WTC11 (cell line): Measurements from ENCODE around the gene FREM2.

Source experiments
- AFF4 ChIP-seq: sonication (generic); formaldehyde crosslinking; IDR thresholded peaks from 2 replicates; pipeline ENCODE4 v1.8.1; 2023; ENCODE audit warnings: mild to moderate bottlenecking, missing genetic modification reagents, borderline replicate concordance
- CTCF ChIP-seq: fragments of 200-600 bp; IDR thresholded peaks from 2 replicates; pipeline ENCODE4 v1.8.0; 2022; ENCODE audit warnings: antibody characterized with exemption
- FOXP1 ChIP-seq: sonication (generic); formaldehyde crosslinking; IDR thresholded peaks from 2 replicates; pipeline ENCODE4 v1.8.0; 2022; ENCODE audit warnings: missing genetic modification reagents, mild to moderate bottlenecking, moderate library complexity, borderline replicate concordance
- KAT7 ChIP-seq: sonication (generic); formaldehyde crosslinking; IDR thresholded peaks from 2 replicates; pipeline ENCODE4 v1.8.1; 2023; ENCODE audit warnings: missing genetic modification reagents, mild to moderate bottlenecking, borderline replicate concordance
- MAX ChIP-seq: sonication (generic); formaldehyde crosslinking; IDR thresholded peaks from 2 replicates; pipeline ENCODE4 v1.8.0; 2022; ENCODE audit warnings: mild to moderate bottlenecking, missing genetic modification reagents
- MLX ChIP-seq: sonication (generic); formaldehyde crosslinking; IDR thresholded peaks from 2 replicates; pipeline ENCODE4 v1.8.1; 2023; ENCODE audit warnings: mild to moderate bottlenecking, missing genetic modification reagents, moderate library complexity
- NFYB ChIP-seq: sonication (generic); formaldehyde crosslinking; conservative IDR thresholded peaks from 2 replicates; pipeline ENCODE4 v1.8.0; 2022; ENCODE audit warnings: low read depth, missing genetic modification reagents
- NR1H2 ChIP-seq: sonication (generic); formaldehyde crosslinking; IDR thresholded peaks from 2 replicates; pipeline ENCODE4 v1.9.0; 2021; ENCODE audit warnings: mild to moderate bottlenecking, moderate library complexity, missing genetic modification reagents
- PRRX2 ChIP-seq: fragments of 250-450 bp; sonication (Bioruptor Pico); IDR thresholded peaks from 2 replicates; pipeline ENCODE4 v1.8.0; 2021; ENCODE audit warnings: mild to moderate bottlenecking
- SMAD3 ChIP-seq: sonication (generic); formaldehyde crosslinking; IDR thresholded peaks from 2 replicates; pipeline ENCODE4 v1.8.0; 2022; ENCODE audit warnings: missing genetic modification reagents, mild to moderate bottlenecking, borderline replicate concordance
- TEAD1 ChIP-seq: sonication (generic); formaldehyde crosslinking; IDR thresholded peaks from 2 replicates; pipeline ENCODE4 v1.8.0; 2022; ENCODE audit warnings: mild to moderate bottlenecking, missing genetic modification reagents
- ZNF219 ChIP-seq: sonication (generic); formaldehyde crosslinking; IDR thresholded peaks from 2 replicates; pipeline ENCODE4 v1.8.0; 2023; ENCODE audit warnings: missing genetic modification reagents, mild to moderate bottlenecking, borderline replicate concordance
- ZNF416 ChIP-seq: fragments of 250-450 bp; sonication (Bioruptor Pico); IDR thresholded peaks from 2 replicates; pipeline ENCODE4 v1.9.0; 2021; ENCODE audit warnings: mild to moderate bottlenecking, inconsistent platforms

GRCh38 chr13:38796890-38797289 is 110.0 kb downstream of the FREM2 start:
- TF ChIP-seq CTCF (no peak), TEAD1 (CRISPR knock-in tag) (no peak), NFYB (CRISPR knock-in tag) (no peak), KAT7 (CRISPR knock-in tag) (no peak), SMAD3 (no peak), ZNF416 (CRISPR knock-in tag) (no peak), PRRX2 (CRISPR knock-in tag) (no peak), MAX (no peak), MLX (CRISPR knock-in tag) (no peak), NR1H2 (no peak), FOXP1 (CRISPR knock-in tag) (no peak), ZNF219 (CRISPR knock-in tag) (no peak), AFF4 (CRISPR knock-in tag) (no peak)
